GM10248 (cell line): ENCODE measurements around the gene ABCG4.
A peak's percentile ranks its signal among the peaks of the same experiment; 100 is the strongest.
"Not testable (repeated sequence)": the region's sequence is repeated elsewhere in the genome, so short reads cannot be mapped to it uniquely, and the experiment has no call there.

ENCODE experiments used
- CTCF ChIA-PET: fragments of 300-600 bp; sonication (Branson Sonifier 250); formaldehyde crosslinking; extraction: SDS; loops from one replicate; lab custom pipeline; 2021; ENCODE audit warnings: antibody characterized with exemption; lab: Yijun Ruan, JAX
- POLR2A ChIA-PET: fragments of 350-650 bp; sonication (Branson Sonifier 250); formaldehyde crosslinking; extraction: SDS; loops from one replicate; lab custom pipeline; 2020; ENCODE audit warnings: antibody characterized with exemption; lab: Yijun Ruan, JAX
- DNase-seq: peaks from one replicate; pipeline ENCODE4 v3.0.0; 2012; ENCODE audit errors: extremely low spot score
- TF ChIP-seq, protein P1 (sequence below): IDR thresholded peaks from 2 replicates; pipeline ENCODE4 v1.5.1; 2012; ENCODE audit warnings: mild to moderate bottlenecking, low read depth; ENCODE audit errors: extremely low read depth, missing control alignments, control extremely low read depth

The ABCG4 gene

DNA sequence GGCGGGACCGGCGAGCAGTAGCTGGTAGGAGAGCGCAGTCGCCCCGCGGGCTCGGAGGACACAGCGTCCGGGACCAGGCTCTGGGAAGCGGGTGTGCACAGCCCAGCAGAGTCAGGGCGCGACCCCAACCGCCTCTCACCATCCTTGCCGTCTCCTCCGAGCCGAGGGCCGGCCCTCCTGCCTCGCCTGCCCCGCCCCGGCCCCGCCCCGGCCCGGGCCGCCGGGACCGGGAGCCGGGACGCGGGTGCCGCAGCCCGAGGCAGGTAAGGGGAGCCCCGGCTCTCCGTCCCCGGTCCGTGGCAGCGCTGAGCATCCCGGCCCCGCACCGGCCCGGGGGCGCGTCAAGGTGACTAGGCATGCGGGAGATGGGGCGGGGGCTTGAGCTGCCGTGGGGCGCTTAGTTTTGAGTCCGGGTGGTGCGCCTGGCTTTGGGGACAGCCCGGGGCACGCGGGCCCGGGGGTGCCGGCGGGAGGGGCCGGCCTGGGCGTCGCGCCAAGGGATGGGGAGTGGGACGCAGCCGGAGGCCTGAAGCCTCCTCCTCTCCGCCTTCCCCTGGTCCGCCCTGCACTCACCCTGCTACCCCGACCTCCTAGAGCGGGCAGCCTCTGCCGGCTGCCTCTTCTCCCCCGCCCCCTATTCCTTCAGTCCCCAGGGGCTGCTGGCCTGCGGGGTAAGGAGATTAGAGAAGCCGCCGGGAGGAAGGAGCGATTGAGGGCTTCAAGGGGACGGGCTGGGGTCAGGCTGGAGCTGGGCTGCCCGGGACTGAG lies at the start of gene ABCG4:
Gene ABCG4 (plus strand): TSS at position 35 of the 768 bp plus-strand sequence. CDS start 914 bp downstream, outside the sequence.
- ChIA-PET POLR2A (no interaction called here), CTCF (interaction anchor here (0.8 to 2.3 kb wide), 4 partner anchors 42 to 174 kb away, joined by 3 to 9 read pairs (median 4); no protein-coding TSS in a partner anchor)
- TF ChIP-seq, protein P1, sequence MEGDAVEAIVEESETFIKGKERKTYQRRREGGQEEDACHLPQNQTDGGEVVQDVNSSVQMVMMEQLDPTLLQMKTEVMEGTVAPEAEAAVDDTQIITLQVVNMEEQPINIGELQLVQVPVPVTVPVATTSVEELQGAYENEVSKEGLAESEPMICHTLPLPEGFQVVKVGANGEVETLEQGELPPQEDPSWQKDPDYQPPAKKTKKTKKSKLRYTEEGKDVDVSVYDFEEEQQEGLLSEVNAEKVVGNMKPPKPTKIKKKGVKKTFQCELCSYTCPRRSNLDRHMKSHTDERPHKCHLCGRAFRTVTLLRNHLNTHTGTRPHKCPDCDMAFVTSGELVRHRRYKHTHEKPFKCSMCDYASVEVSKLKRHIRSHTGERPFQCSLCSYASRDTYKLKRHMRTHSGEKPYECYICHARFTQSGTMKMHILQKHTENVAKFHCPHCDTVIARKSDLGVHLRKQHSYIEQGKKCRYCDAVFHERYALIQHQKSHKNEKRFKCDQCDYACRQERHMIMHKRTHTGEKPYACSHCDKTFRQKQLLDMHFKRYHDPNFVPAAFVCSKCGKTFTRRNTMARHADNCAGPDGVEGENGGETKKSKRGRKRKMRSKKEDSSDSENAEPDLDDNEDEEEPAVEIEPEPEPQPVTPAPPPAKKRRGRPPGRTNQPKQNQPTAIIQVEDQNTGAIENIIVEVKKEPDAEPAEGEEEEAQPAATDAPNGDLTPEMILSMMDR: no peak
- no peak for DNase-seq

DNA sequence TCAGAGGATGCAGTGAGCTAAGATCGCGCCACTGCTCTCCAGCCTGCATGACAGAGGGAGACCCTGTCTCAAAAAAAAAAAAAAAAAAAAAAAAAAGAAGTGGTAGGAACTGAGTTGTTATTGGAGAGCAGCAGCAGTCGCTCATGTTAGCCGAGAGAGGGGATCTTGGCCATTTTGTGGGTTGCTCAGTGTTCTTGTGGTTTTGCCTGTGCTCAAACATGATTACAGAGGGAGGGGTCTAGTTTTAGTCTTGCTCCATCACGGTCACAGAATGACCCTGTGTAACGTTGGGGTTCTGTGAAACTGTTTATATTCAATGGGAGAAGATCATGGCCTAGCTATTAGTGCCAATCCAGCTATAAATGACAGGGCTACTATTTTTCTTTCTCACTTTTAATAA lies 49.1 kb upstream of the ABCG4 start:
- POLR2A ChIA-PET: no interaction called here
- CTCF ChIA-PET: interaction anchor here (0.7 to 1.3 kb wide), 7 partner anchors 9 to 35 kb away, joined by 3 to 6 read pairs (median 3); no protein-coding TSS in a partner anchor
- TF ChIP-seq, protein P1: no peak
- DNase-seq: no peak

DNA sequence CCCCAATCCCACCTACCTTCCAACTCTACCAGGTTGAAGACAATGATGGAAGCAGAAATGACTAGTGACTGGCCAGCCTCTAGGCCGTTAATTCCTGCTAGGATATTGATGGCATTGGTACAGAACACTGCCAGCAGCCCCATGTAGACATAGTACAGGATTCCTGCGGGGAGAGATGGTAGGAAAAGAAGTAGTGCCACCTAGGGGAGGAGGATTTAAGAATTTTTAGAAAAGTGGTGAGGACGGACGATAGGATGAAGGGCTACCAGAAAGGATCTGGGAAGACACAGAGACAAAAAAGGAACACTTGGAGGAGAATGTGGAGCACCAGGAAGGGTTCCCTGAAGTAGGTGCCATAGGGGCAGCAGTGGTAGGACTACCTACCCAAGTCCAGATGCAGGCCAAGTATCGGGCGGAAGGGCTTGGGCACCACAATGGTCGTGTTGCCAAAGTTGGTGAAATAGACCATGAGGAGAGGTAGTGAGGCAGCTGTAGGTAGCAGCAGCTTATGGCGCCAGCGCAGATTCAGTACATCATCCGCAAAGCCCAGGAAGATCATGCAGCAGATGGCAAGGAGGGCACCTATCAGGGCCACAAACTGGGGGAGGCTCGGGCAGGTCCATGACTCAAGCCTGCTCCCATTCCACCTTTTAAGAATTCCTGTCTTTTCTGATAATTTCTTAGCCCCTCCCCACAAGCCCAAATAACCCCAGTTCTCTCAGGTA lies 48.4 kb upstream of the ABCG4 start:
- DNase-seq: no peak
- CTCF ChIA-PET: interaction anchor here (1.0 to 1.3 kb wide), 4 partner anchors 9 to 16 kb away, joined by 3 to 6 read pairs (median 4); no protein-coding TSS in a partner anchor
- TF ChIP-seq, protein P1: peak; percentile 24
- POLR2A ChIA-PET: no interaction called here

DNA sequence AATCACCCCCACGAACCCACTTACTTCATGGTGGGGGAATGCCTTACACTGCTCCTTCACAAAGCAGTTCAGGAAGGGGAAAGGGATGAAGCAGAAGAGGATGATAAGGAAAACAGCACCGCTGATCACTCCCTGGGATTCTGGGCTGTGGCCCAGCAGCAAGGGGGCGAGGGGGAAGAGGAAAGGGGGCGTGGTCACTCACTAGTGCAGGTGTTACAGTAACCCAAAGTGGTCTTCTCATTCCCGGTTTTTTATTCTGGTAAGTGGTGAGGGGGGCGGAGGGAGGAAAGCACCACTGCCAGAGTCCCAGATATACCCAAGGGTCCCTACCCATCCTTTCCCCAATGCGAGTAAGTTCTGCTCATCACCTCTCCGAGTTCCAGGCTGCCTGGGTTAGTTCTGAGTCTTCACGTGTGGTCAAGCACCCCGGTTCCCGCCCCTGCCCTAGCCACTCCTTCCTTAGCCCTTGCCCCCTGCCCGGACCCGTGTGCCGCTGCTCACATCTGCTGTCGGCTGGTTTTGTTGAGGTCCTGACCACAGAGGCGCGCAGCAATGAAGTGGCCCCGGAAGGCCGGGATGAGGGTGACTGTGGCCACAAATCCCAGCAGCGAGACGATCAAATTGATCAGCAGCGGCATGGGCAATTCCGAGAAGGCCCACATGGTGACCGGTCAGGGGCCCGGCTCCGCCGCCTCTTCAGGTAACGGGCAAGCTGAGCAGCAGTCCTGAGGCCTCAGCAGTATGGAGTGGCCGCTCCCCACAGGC lies 47.7 kb upstream of the ABCG4 start:
- ChIA-PET POLR2A (interaction anchor here (0.6 to 1.8 kb wide), 6 partner anchors 7 to 57 kb away, joined by 3 to 7 read pairs (median 4); no protein-coding TSS in a partner anchor), CTCF (interaction anchor here (1.0 to 3.6 kb wide), 7 partner anchors 15 to 222 kb away, joined by 3 to 11 read pairs (median 3); partner anchors contain the start of genes CBL, HMBS and SLC37A4)
- no peak for DNase-seq
- TF ChIP-seq, protein P1: no peak

DNA sequence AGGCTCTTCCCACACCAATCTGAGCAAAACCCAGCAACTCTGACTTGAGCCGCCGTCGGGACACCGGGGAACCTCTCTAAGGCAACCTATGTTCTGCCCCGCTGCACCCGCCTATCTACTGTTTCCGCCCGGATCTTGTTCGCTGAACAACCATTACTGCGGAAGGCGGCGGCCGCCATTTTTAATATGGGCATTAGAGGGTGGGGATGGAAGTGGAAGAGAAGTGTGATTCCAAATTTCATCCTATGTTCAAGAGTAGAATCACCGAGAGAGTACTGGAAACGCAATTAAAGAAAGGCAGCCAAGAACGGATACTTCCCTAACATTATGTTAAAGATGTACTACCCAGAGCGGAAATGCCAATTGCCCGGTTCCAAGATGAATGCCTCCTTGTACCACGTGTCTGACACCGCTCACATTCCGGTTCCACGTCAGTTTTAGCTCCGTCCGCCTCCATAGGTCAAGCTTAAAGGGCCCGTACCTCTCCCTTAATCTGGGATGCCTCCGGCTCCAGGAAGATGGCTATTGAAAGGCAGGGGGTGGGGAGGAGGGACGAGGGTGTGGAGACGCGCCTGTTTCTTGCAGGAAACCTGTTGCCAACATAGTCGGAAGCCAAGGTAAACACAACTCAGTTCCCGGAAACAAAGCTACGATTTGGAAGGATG lies 47.0 kb upstream of the ABCG4 start, which contains the start of gene DPAGT1:
Gene DPAGT1 (minus strand): TSS at position 95 of the 665 bp plus-strand sequence. CDS start 198 bp downstream, outside the sequence.
- POLR2A ChIA-PET: interaction anchor here (0.6 to 1.8 kb wide), 8 partner anchors 8 to 58 kb away, joined by 3 to 7 read pairs (median 4); partner anchors contain the start of genes HINFP and HMBS
- TF ChIP-seq, protein P1: no peak
- CTCF ChIA-PET: interaction anchor here (0.8 to 3.6 kb wide), 11 partner anchors 14 to 222 kb away, joined by 3 to 11 read pairs (median 3); partner anchors contain the start of genes CBL, HINFP, HMBS and SLC37A4

DNA sequence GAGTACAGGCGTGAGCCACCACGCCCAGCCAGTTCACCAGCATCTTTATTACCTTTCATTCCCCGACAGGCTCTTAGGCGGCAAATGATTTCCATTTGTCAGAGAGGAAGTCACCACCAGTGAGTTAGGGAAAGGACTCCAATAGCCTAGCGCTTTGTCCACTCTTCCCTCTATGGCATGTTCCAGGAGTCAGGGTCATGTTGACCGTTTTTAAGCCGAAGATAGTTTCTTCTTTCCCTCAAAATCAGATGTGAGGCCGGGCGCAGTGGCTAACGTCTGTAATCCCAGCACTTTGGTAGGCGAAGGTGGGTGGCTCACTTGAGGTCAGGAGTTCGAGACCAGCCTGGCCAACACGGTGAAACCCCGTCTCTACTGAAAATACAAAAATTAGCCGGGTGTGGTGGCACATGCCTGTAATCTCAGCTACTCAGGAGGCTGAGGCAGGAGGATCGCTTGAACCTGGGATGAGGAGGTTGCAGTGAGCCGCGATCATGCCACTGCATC lies 45.6 kb upstream of the ABCG4 start:
- ChIA-PET POLR2A (interaction anchor here (1.1 to 1.8 kb wide), 3 partner anchors 9 to 18 kb away, joined by 4 to 7 read pairs (median 5); partner anchors contain the start of gene HMBS), CTCF (interaction anchor here (1.0 to 3.6 kb wide), 4 partner anchors 15 to 220 kb away, joined by 3 to 11 read pairs (median 4); no protein-coding TSS in a partner anchor)
- not testable (repeated sequence) for DNase-seq

More for the DNA sequence above, 47.0 kb upstream of the ABCG4 start, which contains the start of gene DPAGT1:
- DNase-seq: peak; percentile 80
